Daoy (cell line): ENCODE results near the gene MAG. TPM values are rescaled to one million over a fixed set of nuclear protein-coding genes. Genes with fewer than 3 reads are reported as not detected.

Experiments
- DNase-seq: peaks from one replicate; pipeline ENCODE4 v3.0.0-alpha.2; 2015; ENCODE audit warnings: low read depth
- total RNA-seq: library from RNA; depleted of rRNA; stranded (reverse); fragments of >200 nt; shearing (Covaris generic); gene quantifications from 2 replicates; pipeline ENCODE4 v1.2.3, GENCODE V29; 2014; rRNA removed

The MAG gene, protein sequence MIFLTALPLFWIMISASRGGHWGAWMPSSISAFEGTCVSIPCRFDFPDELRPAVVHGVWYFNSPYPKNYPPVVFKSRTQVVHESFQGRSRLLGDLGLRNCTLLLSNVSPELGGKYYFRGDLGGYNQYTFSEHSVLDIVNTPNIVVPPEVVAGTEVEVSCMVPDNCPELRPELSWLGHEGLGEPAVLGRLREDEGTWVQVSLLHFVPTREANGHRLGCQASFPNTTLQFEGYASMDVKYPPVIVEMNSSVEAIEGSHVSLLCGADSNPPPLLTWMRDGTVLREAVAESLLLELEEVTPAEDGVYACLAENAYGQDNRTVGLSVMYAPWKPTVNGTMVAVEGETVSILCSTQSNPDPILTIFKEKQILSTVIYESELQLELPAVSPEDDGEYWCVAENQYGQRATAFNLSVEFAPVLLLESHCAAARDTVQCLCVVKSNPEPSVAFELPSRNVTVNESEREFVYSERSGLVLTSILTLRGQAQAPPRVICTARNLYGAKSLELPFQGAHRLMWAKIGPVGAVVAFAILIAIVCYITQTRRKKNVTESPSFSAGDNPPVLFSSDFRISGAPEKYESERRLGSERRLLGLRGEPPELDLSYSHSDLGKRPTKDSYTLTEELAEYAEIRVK
- total RNA-seq, result not detected in 2 replicates

GRCh38 chr19:35291916-35292315 lies at the start of gene MAG:
MAG (plus strand) TSS chr19:35292161; CDS start chr19:35295409, 3,248 bp downstream.
- DNase-seq, result no peak

DNA sequence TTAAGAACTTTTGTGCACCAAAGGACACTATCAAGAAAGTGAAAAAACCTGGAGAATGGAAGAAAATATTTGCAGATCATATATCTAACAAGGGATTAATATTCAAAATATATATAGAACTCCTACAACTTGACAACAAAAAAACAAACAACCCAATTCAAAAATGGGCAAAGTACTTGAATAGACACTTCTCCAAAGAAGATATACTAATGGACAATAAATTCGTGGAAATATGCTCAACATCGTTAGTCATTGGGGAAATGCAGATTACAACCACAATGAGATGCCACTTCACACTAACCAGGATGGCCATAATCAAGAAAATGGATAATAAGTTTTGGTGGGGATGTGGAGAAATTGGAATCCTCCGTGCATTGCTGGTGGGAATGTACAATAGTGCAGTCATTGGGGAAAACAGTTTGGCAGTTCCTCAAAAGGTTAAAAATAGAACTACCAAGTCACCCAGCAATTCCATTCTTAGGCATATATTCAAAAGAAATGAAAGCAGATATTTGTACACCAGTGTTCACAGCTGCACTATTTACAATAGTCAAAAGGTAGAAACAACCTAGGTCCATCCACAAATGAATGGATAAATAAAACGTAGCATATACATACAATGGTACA lies 45.4 kb upstream of the MAG start:
- no peak for DNase-seq

DNA sequence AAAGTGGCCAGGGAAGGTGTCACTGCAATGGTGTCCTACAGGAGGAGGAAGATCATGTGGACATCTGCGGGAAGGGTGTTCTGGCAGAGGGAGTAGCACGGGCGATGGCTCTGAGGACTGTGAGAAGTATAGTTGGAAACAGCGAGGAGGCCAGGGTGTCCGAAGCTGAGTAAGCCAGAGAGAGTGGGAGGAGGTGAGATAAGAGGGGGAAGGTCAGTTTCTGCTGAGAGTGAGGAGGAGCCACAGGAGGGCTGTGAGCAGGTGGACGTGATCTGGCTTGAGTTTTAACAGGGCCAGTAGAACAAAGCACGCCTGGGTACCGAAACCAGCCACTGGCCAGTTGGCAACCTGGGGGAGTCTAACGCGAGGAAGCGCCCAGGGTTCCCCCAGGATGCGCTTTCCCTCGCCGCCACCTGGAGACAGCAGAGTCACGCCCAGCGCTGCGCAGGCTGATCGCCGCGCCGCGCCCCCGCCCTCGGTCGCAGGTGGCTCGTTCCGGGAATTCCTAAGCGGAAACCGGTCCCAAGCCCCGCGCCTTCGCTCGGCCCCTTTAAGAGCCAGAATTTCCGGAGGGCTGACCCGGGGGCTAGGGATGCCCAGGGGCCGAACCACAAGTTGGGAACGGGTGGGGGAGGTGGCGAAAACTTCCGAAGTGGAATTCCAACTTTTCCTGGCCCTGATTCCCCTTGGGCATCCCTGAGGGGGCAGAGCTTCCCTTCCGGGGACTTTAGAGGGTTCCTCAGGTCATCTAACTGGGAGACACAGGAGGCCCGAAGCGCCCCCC lies 44.2 kb upstream of the MAG start:
- peak; percentile 76 for DNase-seq

DNA sequence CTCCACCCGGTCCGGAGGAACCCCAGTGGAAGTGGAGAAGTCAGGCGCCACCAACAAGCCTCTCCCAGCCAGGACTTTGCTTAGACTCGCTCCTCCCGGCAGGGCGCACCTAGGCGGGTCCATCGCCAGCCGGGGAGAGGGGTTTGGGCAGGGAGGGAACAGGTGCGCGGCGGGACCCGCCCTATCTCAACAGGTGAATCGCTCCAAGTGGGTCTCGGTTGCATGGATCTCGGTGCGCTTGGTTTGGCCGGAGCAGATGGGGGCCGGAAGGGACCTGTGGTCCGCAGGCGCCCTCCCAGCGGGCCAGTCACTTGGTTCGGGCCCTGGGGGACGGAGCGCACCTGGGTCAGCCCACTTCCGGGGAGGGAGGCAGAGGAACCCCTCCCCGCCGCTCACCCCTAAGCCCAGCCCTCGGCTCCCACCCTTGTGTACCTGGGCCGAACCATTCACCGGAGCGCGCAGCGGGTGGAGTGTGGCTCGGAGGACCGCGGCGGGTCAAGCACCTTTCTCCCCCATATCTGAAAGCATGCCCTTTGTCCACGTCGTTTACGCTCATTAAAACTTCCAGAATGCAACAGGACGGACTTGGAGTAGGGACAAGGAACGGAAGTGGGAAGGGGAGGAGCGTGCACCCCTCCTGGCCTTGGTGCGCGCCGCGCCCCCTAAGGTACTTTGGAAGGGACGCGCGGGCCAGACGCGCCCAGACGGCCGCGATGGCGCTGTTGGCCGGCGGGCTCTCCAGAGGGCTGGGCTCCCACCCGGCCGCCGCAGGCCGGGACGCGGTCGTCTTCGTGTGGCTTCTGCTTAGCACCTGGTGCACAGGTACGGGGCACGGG lies 43.4 kb upstream of the MAG start, which contains the start of gene LSR:
Gene LSR, plus strand, starts transcription at position 693 of the 836 bp plus-strand sequence. Its CDS starts 21 bp downstream, at position 714.
- peak; percentile 81 for DNase-seq

GRCh38 chr19:35249146-35249847 lies 42.7 kb upstream of the MAG start:
- peak; percentile 38 for DNase-seq

DNA sequence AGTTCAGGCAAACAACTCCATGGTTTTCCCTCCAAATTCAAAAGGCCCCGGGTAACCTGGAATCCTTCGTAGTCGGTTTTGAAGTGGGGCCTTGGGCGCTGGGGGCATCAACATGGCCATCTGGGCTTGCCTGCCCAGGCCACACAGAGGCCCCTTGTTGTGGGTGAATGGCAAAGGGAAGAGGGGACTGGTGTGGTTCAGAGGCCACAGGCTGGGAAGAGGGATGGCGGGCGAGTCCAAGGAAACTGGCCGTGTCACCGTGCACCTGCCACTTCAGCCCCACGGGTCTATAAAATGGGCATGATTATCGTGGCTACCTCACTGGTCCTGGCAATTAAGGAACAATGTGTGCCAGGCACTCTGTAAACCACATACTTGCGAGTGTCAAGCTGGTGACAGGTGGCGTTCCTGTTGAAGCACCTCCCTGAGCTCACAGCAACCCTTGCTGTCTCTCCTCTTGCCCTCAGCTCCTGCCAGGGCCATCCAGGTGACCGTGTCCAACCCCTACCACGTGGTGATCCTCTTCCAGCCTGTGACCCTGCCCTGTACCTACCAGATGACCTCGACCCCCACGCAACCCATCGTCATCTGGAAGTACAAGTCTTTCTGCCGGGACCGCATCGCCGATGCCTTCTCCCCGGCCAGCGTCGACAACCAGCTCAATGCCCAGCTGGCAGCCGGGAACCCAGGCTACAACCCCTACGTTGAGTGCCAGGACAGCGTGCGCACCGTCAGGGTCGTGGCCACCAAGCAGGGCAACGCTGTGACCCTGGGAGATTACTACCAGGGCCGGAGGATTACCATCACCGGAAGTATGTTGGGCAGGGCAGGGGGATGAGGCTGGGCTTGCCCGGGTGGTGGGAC lies 41.9 kb upstream of the MAG start:
- DNase-seq, result no peak

GRCh38 chr19:35251456-35251855 lies 40.5 kb upstream of the MAG start:
- DNase-seq, result no peak

DNA sequence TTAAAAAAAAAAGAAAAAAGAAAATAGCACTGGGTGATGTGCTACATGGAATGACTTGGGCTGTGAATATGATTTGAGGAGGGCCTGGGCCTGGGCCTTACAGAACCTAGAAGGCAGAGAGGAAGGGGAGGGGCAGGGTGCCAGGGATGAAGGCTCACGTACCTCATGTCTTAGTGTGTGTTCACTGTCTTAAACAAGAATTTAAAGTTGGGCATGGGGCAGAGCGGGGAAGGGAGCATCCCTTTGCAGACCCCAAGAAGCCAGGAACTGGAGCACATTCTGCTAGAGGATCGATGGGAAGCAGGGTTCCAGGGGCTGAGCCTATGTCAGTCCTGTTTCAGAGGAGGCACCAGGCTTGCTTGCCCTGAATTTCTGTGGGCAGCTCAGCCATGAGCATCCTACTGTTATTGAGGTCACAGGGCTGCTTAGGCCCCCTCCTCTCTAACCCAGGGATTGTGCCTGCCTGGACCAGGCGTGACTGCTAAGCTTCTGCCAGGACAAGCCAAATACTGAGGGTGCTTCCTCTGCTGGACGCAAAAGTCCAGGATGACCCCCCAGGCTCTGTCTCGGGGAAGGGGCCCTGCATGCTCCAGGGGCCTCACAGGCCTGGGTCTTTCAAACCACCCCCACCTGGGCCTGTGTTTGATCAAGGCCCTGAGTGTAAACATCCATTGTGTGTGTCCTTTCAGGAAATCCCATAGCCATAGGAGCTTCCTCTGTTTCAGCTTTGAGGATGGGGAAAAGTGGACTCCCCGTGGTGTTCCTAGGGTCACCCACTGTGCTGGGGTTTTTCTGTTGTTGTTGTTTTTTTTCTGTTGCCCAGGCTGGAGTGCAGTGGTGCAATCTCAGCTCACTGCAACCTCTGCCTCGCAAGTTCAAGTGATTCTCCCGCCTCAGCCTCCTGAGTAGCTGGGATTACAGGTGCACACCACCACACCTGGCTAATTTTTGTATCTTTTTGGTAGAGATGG lies 38.4 kb upstream of the MAG start:
- no peak for DNase-seq

- DNase-seq, result no peak
Observed at GRCh38 chr19:35254341-35255297, 37.3 kb upstream of the MAG start.

DNA sequence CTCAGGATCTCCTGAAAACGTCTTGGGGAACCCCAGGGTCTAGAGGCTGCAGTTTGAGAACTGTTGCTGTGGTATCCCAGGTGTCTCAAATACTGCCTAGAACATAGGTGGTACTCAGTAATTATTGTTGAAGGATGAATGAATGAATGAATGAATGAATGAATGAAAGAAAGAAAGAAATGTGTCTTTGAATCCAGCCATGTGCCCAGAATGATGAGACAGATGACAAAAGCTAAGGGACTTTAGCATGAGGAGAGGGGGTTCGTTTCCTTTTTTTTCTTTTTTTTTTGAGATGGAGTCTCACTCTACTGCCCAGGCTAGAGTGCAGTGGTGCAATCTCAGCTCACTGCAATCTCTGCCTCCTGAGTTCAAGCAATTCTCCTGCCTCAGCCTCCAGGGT lies 35.4 kb upstream of the MAG start:
- DNase-seq, result no peak

DNA sequence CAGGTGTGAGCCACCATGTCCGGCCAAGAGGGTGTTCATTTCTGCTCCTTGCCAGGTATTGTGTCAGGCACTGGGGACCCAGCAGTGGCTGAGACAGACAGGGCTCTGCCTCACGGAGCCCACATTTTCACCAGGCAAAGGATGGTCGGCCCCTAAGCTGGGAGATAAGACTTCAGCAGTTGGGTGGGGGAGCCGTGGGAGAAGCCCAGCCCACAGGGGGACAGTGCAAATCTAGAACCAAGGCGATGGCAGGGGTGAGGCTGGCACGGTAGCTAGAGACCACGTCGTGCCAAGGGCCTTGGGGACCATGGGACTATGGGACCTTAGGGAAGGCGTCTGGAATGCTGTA lies 34.9 kb upstream of the MAG start:
- no peak for DNase-seq

GRCh38 chr19:35260694-35261304 lies 31.2 kb upstream of the MAG start:
- DNase-seq, result no peak

DNA sequence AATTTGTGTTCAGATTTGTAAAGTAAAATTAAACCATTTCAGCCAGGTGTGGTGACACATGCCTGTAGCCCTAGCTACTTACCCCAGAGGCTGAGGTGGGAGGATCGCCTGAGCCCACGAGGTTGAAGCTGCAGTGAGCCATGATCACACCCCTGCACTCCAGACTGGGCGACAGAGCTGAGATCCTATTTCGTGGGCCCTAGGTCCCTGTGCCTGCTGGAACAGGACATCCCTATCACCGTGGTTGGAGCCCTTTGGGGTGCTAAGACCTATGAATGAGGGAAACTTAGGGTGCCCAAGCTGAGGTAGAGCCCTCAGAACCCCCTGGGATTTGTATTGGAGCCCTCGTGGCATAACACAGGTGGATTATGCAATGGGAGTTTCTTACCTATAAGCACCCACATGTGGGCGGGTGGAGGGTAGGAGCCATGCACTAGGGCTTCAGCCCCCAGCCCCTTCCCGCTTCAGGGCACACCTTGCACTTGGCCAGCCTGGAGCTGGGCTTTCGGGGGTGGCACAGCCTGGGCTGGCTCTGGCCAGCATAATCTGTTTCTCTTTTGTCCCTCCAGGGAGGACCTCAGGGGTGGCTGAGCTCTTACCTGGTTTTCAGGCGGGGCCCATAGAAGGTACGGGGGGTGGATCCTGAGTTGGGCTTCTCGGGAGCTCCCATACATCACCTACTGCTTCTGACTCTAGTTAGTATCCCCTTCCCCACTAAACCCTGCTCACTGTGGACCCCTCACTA lies 30.4 kb upstream of the MAG start:
- DNase-seq, result peak; percentile 3

GRCh38 chr19:35262101-35262761 lies 29.7 kb upstream of the MAG start:
- peak; percentile 14 for DNase-seq
